Right lung (tissue), 10 donors: ENCODE data around the gene ZBTB9. TPM values are rescaled to one million over a fixed set of nuclear protein-coding genes. Genes with fewer than 3 reads are reported as not detected.
A peak's percentile ranks its signal among the peaks of the same experiment; 100 is the strongest.

Source experiments
- DNase-seq, 2 donors: peaks; one replicate each; pipeline ENCODE4 v3.0.0-alpha.2; 2013
- long read RNA-seq, 8 donors: transcript quantifications; one replicate each; lab custom pipeline, GENCODE V29; 2026
- polyA plus RNA-seq, 5 donors: library from polyadenylated mRNA; unstranded; fragments of 120-200 nt; gene quantifications; one replicate each; pipeline versions ENCODE4 v1.2.1 to v1.2.3, GENCODE V29; 2013; ENCODE audit warnings: inconsistent platforms in 1 of 5, low replicate concordance in 1 of 5; ENCODE audit not compliant: insufficient read length in 5 of 5, insufficient read depth in 1 of 5

The ZBTB9 gene
- polyA plus RNA-seq: 10 to 100 TPM; 10.1 to 13.2 (median 10.6) TPM
- long read RNA-seq, donor 1, transcript ZBTB9-201 (2 exons, 2,716 nt): major isoform, 8 of 8 reads
- long read RNA-seq, donor 1, partial matches to known transcripts: 0 of 8 reads
- long read RNA-seq, donor 1, other reads (novel, unspliced or antisense): 0 of 8 reads
- long read RNA-seq, donor 2, partial matches to known transcripts: 0 of 4 reads
- long read RNA-seq, donor 2, other reads (novel, unspliced or antisense): 0 of 4 reads
- long read RNA-seq, donor 3, partial matches to known transcripts: 0 of 1 reads
- long read RNA-seq, donor 3, other reads (novel, unspliced or antisense): 0 of 1 reads
- long read RNA-seq, donor 4, partial matches to known transcripts: 0 of 2 reads
- long read RNA-seq, donor 4, other reads (novel, unspliced or antisense): 0 of 2 reads
- long read RNA-seq, donor 5, partial matches to known transcripts: 0 of 3 reads
- long read RNA-seq, donor 5, other reads (novel, unspliced or antisense): 0 of 3 reads
- long read RNA-seq, donor 6, transcript ZBTB9-201 (2 exons, 2,716 nt): major isoform, 5 of 5 reads
- long read RNA-seq, donor 6, partial matches to known transcripts: 0 of 5 reads
- long read RNA-seq, donor 6, other reads (novel, unspliced or antisense): 0 of 5 reads
- long read RNA-seq, donor 7, transcript ZBTB9-201 (2 exons, 2,716 nt): major isoform, 6 of 6 reads
- long read RNA-seq, donor 7, partial matches to known transcripts: 0 of 6 reads
- long read RNA-seq, donor 7, other reads (novel, unspliced or antisense): 0 of 6 reads
- long read RNA-seq, donor 8, partial matches to known transcripts: 0 of 3 reads
- long read RNA-seq, donor 8, other reads (novel, unspliced or antisense): 0 of 3 reads

GRCh38 chr6:33454009-33454946, at the start of gene ZBTB9:
Gene ZBTB9, plus strand, starts transcription at chr6:33454576. Its CDS starts 525 bp downstream, at chr6:33455101.
- DNase-seq: peak; percentile 94 to 95

GRCh38 chr6:33404884-33405283, 49.5 kb upstream of the ZBTB9 start:
- DNase-seq: no peak

GRCh38 chr6:33405386-33405940, 48.9 kb upstream of the ZBTB9 start:
- DNase-seq: no peak

- no peak for DNase-seq
Measured at GRCh38 chr6:33406126-33406525, 48.2 kb upstream of the ZBTB9 start.

GRCh38 chr6:33407132-33407718, 47.2 kb upstream of the ZBTB9 start:
- DNase-seq: no peak

GRCh38 chr6:33410050-33410710, 44.2 kb upstream of the ZBTB9 start:
- peak; percentile 98 to 99 for DNase-seq

- no peak for DNase-seq
Measured at GRCh38 chr6:33410711-33411631, 43.4 kb upstream of the ZBTB9 start, which contains the start of gene PHF1. Gene PHF1, plus strand, starts transcription at chr6:33411014. Its CDS starts 1,250 bp downstream, at chr6:33412264.

- no peak for DNase-seq
Measured at GRCh38 chr6:33411632-33412005, 42.8 kb upstream of the ZBTB9 start.

- no peak for DNase-seq
Measured at GRCh38 chr6:33412140-33413009, 42.0 kb upstream of the ZBTB9 start.

GRCh38 chr6:33413241-33414120, 40.9 kb upstream of the ZBTB9 start:
- no peak for DNase-seq

GRCh38 chr6:33414592-33415271, 39.6 kb upstream of the ZBTB9 start:
- no peak for DNase-seq

GRCh38 chr6:33415831-33416230, 38.5 kb upstream of the ZBTB9 start:
- DNase-seq: no peak

- no peak for DNase-seq
Measured at GRCh38 chr6:33416386-33417127, 37.8 kb upstream of the ZBTB9 start.

- DNase-seq: no peak
Measured at GRCh38 chr6:33417128-33417902, 37.1 kb upstream of the ZBTB9 start.
